ENCODE data around the gene NCOA7. TPM values are rescaled to one million over a fixed set of nuclear protein-coding genes. Genes with fewer than 3 reads are reported as not detected.

The NCOA7 gene
- total and polyA plus RNA-seq, 4 donors, result 8.6 to 40.9 (median 17.6) TPM

GRCh38 chr6:125962900-125963497 is 172.2 kb downstream of the NCOA7 start:
- Histone ChIP-seq H3K9ac (ENCODE audit: low read depth in 1 of 2, low read length in 2 of 2) (no peak overlapping the region), H3K27ac (ENCODE audit: low read depth in 1 of 2, low read length in 2 of 2) (peak overlapping the region in 1 of 2 donors; percentile 15), H3K36me3 (ENCODE audit: control insufficient read depth in 4 of 4, insufficient read depth in 3 of 4, low read depth in 1 of 4, low read length in 3 of 4) (peaks cover 0 to 7% (median 0%) of the 10 kb centered on the region in 4 donors), H3K4me1 (ENCODE audit: control insufficient read depth in 4 of 4, insufficient read depth in 4 of 4, low read length in 3 of 4) (peaks cover 14 to 40% (median 31%) of the 10 kb centered on the region in 4 donors), H3K4me3 (ENCODE audit: low read depth in 1 of 3, low read length in 3 of 3) (no peak overlapping the region), H3K27me3 (ENCODE audit: control insufficient read depth in 4 of 4, insufficient read depth in 4 of 4, low read length in 3 of 4) (no peaks in the 10 kb centered on the region), H3K9me3 (ENCODE audit: control insufficient read depth in 4 of 4, low read length in 3 of 4) (no peaks in the 10 kb centered on the region)
- DNase-seq (ENCODE audit: low spot score), result no peak
- 53% methylated on average over 8 of the region's 8 CpGs for WGBS
- TF ChIP-seq YY1 (IDR thresholded peaks at IDR 0.05), result peak; percentile 45
- peak in 1 of 2 donors; percentile 53 for TF ChIP-seq EGR1 (IDR thresholded peaks at IDR 0.05; ENCODE audit: low read depth in 2 of 2)
- peak in 1 of 2 donors; percentile 67 for TF ChIP-seq HNF4A (conservative IDR thresholded peaks at IDR 0.05)
- TF ChIP-seq MAX (IDR thresholded peaks at IDR 0.05), result peak; percentile 60
- TF ChIP-seq SP1 (IDR thresholded peaks at IDR 0.05), result no peak
- TF ChIP-seq TAF1 (conservative IDR thresholded peaks at IDR 0.05), result no peak
- peak in 1 of 2 donors; percentile 43 for TF ChIP-seq RXRA (IDR thresholded peaks at IDR 0.05)
- TF ChIP-seq CTCF (IDR thresholded peaks at IDR 0.05; ENCODE audit: low read depth, low read length, missing input control), result no peak

GRCh38 chr6:125963817-125964216 is 173.1 kb downstream of the NCOA7 start:
- H3K9ac ChIP-seq (ENCODE audit: low read depth in 1 of 2, low read length in 2 of 2), result no peak overlapping the region
- no peaks in the 10 kb centered on the region for H3K27me3 ChIP-seq (ENCODE audit: control insufficient read depth in 4 of 4, insufficient read depth in 4 of 4, low read length in 3 of 4)
- H3K27ac ChIP-seq (ENCODE audit: low read depth in 1 of 2, low read length in 2 of 2), result no peak overlapping the region
- no peak for TF ChIP-seq GABPA (IDR thresholded peaks at IDR 0.05 in 1 of 2, conservative IDR thresholded peaks at IDR 0.05 in 1 of 2)
- WGBS, result 66% methylated on average over 2 of the region's 2 CpGs
- H3K4me3 ChIP-seq (ENCODE audit: low read depth in 1 of 3, low read length in 3 of 3), result no peak overlapping the region
- no peaks in the 10 kb centered on the region for H3K9me3 ChIP-seq (ENCODE audit: control insufficient read depth in 4 of 4, low read length in 3 of 4)
- H3K4me1 ChIP-seq (ENCODE audit: control insufficient read depth in 4 of 4, insufficient read depth in 4 of 4, low read length in 3 of 4), result peaks cover 14 to 32% (median 23%) of the 10 kb centered on the region in 4 donors
- no peak for DNase-seq (ENCODE audit: low spot score)
- H3K36me3 ChIP-seq (ENCODE audit: control insufficient read depth in 4 of 4, insufficient read depth in 3 of 4, low read depth in 1 of 4, low read length in 3 of 4), result peaks cover 0 to 10% (median 0%) of the 10 kb centered on the region in 4 donors

GRCh38 chr6:125966569-125966968 is 175.8 kb downstream of the NCOA7 start:
- no peak for TF ChIP-seq CTCF (IDR thresholded peaks at IDR 0.05; ENCODE audit: low read depth, low read length, missing input control)
- Histone ChIP-seq H3K27me3 (ENCODE audit: control insufficient read depth in 4 of 4, insufficient read depth in 4 of 4, low read length in 3 of 4) (no peaks in the 10 kb centered on the region), H3K9ac (ENCODE audit: low read depth in 1 of 2, low read length in 2 of 2) (no peak overlapping the region), H3K27ac (ENCODE audit: low read depth in 1 of 2, low read length in 2 of 2) (no peak overlapping the region), H3K9me3 (ENCODE audit: control insufficient read depth in 4 of 4, low read length in 3 of 4) (no peaks in the 10 kb centered on the region), H3K36me3 (ENCODE audit: control insufficient read depth in 4 of 4, insufficient read depth in 3 of 4, low read depth in 1 of 4, low read length in 3 of 4) (peaks cover 0 to 10% (median 0%) of the 10 kb centered on the region in 4 donors), H3K4me1 (ENCODE audit: control insufficient read depth in 4 of 4, insufficient read depth in 4 of 4, low read length in 3 of 4) (peaks cover 6 to 17% (median 10%) of the 10 kb centered on the region in 4 donors), H3K4me3 (ENCODE audit: low read depth in 1 of 3, low read length in 3 of 3) (no peak overlapping the region)
- no peak for DNase-seq (ENCODE audit: low spot score)
- 95% methylated on average over 1 of the region's 1 CpG for whole genome bisulfite sequencing

Measured in liver (tissue), 9 donors.